ENCODE results near the gene CEP112.

Gene CEP112

DNA sequence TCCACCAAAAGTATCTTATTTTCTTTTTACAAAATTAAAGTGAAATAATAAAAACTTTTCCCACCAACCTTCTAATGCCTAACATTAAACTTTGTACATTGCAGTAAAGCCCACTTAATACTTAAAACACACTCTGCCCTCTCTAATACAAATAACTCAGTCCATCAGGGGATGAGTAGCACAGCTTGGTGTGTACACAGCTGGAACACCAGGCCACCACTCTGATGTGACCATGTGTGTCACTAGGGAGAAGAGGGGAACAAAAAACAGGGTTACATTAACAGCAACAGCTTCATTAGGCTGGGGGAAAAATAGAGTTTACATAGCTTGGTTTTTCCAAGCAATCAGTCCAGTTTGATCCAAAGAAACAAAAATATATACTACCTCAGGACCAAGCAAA is 295.0 kb downstream of the CEP112 start:
- Histone ChIP-seq H3K9ac (ENCODE audit: low read length) (no peak overlapping the region), H3K4me3 (ENCODE audit: low read length) (no peak overlapping the region), H3K27me3 (ENCODE audit: control insufficient read depth, insufficient read depth, low read length) (no peaks in the 10 kb centered on the region), H3K4me1 (ENCODE audit: control insufficient read depth, low read depth, low read length) (peaks cover 5% of the 10 kb centered on the region), H3K27ac (ENCODE audit: low read length) (no peak overlapping the region), H3K36me3 (ENCODE audit: control insufficient read depth, low read depth, low read length) (no peaks in the 10 kb centered on the region), H3K9me3 (ENCODE audit: control insufficient read depth, low read depth, low read length) (no peaks in the 10 kb centered on the region)

DNA sequence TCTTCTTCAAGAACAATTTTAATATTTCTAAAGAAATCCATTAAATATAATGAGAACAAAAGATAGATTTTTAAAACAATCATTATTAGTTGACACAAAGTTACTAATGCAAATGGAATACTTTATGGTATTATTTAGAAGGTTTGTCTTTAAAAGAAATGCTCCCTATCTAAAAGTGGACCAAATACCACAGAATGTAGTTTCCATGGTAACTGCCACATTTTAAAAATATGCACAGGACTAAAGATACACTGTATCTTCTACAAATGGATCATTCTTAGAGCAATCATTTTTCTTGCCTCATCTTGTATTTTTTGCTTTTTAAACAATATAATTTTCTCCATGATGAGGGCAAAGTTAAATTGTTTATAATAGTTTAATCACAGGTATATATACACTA is 296.0 kb downstream of the CEP112 start:
- Histone ChIP-seq H3K27me3 (ENCODE audit: control insufficient read depth, insufficient read depth, low read length) (no peaks in the 10 kb centered on the region), H3K36me3 (ENCODE audit: control insufficient read depth, low read depth, low read length) (no peaks in the 10 kb centered on the region), H3K4me1 (ENCODE audit: control insufficient read depth, low read depth, low read length) (no peaks in the 10 kb centered on the region), H3K4me3 (ENCODE audit: low read length) (no peak overlapping the region), H3K9ac (ENCODE audit: low read length) (no peak overlapping the region), H3K9me3 (ENCODE audit: control insufficient read depth, low read depth, low read length) (no peaks in the 10 kb centered on the region), H3K27ac (ENCODE audit: low read length) (no peak overlapping the region)

DNA sequence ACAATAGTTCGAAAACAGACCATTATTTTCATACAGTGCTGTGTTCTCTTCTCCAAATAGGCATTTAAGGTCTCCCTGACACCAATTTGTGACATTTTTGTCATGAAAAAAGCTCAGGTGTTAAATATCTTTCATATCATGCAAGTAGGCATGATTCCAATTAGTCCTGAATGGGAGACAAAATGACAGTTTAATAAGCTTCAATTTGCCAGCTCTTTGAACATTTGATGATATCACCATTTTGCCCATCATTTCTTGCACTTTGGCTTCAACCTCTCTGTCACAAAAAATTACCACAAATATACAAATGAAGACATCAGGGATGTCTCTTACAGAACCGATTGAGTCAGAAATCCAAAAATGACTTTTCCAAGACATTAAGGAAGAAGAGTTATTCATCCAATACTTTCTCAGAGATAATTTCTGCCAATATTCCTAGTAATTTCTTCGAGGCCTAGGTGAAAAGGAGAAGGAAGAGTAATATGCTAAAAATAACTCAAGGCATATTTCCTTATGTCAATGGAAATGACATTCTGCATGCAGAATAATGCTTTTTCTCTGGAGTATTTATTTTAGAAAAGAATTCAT is 298.1 kb downstream of the CEP112 start:
- H3K4me1 ChIP-seq (ENCODE audit: control insufficient read depth, low read depth, low read length): no peaks in the 10 kb centered on the region
- no peak overlapping the region for H3K9ac ChIP-seq (ENCODE audit: low read length)
- H3K4me3 ChIP-seq (ENCODE audit: low read length): no peak overlapping the region
- no peak overlapping the region for H3K27ac ChIP-seq (ENCODE audit: low read length)
- H3K27me3 ChIP-seq (ENCODE audit: control insufficient read depth, insufficient read depth, low read length): no peaks in the 10 kb centered on the region
- no peaks in the 10 kb centered on the region for H3K36me3 ChIP-seq (ENCODE audit: control insufficient read depth, low read depth, low read length)
- no peaks in the 10 kb centered on the region for H3K9me3 ChIP-seq (ENCODE audit: control insufficient read depth, low read depth, low read length)

DNA sequence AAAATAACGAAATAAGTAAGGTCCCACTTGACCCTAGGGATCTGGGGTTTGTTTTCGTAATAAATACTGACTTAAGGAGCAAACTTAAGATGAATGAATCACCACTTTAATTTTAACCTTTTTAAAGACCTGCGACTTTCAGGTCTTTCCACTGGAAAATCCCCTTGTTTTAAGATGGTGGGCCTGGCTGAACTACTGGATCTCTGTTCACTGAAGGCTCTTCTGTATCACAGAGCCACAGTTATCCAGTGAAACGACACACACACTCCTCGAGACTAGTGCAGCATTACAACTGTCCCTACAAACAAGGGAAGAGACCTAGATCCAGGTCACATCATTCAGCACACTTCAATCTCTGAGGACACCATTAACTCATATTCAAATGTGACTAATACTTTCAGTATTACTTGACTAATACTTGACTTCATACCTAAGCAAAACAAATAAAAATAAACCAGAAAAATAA is 299.0 kb downstream of the CEP112 start:
- Histone ChIP-seq H3K4me1 (ENCODE audit: control insufficient read depth, low read depth, low read length) (no peaks in the 10 kb centered on the region), H3K27ac (ENCODE audit: low read length) (no peak overlapping the region), H3K9me3 (ENCODE audit: control insufficient read depth, low read depth, low read length) (no peaks in the 10 kb centered on the region), H3K27me3 (ENCODE audit: control insufficient read depth, insufficient read depth, low read length) (no peaks in the 10 kb centered on the region), H3K9ac (ENCODE audit: low read length) (no peak overlapping the region), H3K36me3 (ENCODE audit: control insufficient read depth, low read depth, low read length) (no peaks in the 10 kb centered on the region), H3K4me3 (ENCODE audit: low read length) (no peak overlapping the region)

DNA sequence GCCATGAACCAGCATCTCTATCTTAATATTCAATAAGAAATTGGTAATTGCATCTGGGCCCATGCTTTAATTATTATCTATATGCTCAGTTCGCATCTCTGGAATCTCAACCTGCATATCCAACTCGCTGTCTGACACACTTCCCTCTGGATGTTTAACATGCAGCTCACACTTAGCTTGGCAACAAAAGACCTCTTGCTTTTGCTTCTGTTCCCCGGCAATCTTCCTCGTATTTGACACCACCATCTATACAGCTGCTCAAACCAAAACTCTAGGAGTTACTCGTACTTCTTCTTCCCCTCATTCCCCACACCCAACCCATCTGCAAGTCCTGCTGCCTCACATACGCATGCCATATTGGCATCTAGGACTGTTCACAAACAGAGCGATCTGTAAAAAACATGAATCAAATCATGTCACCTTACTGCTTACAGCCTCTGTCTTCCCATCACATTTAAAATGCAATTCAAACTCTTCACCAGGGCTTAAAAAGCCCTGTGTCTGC is 300.6 kb downstream of the CEP112 start:
- H3K27ac ChIP-seq (ENCODE audit: low read length): no peak overlapping the region
- no peaks in the 10 kb centered on the region for H3K4me1 ChIP-seq (ENCODE audit: control insufficient read depth, low read depth, low read length)
- H3K36me3 ChIP-seq (ENCODE audit: control insufficient read depth, low read depth, low read length): no peaks in the 10 kb centered on the region
- H3K9ac ChIP-seq (ENCODE audit: low read length): no peak overlapping the region
- no peak overlapping the region for H3K4me3 ChIP-seq (ENCODE audit: low read length)
- H3K27me3 ChIP-seq (ENCODE audit: control insufficient read depth, insufficient read depth, low read length): no peaks in the 10 kb centered on the region
- H3K9me3 ChIP-seq (ENCODE audit: control insufficient read depth, low read depth, low read length): no peaks in the 10 kb centered on the region

DNA sequence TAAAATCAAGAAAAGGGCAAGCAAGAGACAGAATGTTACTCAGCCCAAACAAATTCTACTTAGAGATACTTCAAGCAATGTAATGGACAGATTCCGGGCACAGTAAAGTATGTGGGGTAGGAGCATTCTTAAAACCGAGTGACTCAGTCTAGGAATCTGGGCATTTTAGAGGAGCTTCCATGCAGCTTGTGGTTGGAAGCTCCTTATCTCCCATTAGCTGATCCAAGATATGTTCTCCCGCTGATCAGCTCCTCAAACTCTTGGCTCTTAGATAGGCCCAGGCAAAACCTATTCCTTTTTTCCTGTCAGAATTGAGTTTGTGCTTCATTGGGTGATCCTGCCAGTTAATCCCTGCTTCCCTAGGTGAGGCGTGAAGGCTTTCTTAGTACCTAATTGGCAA is 303.3 kb downstream of the CEP112 start:
- no peak overlapping the region for H3K9ac ChIP-seq (ENCODE audit: low read length)
- H3K36me3 ChIP-seq (ENCODE audit: control insufficient read depth, low read depth, low read length): no peaks in the 10 kb centered on the region
- no peaks in the 10 kb centered on the region for H3K4me1 ChIP-seq (ENCODE audit: control insufficient read depth, low read depth, low read length)
- no peak overlapping the region for H3K27ac ChIP-seq (ENCODE audit: low read length)
- H3K9me3 ChIP-seq (ENCODE audit: control insufficient read depth, low read depth, low read length): no peaks in the 10 kb centered on the region
- H3K4me3 ChIP-seq (ENCODE audit: low read length): no peak overlapping the region
- H3K27me3 ChIP-seq (ENCODE audit: control insufficient read depth, insufficient read depth, low read length): no peaks in the 10 kb centered on the region

DNA sequence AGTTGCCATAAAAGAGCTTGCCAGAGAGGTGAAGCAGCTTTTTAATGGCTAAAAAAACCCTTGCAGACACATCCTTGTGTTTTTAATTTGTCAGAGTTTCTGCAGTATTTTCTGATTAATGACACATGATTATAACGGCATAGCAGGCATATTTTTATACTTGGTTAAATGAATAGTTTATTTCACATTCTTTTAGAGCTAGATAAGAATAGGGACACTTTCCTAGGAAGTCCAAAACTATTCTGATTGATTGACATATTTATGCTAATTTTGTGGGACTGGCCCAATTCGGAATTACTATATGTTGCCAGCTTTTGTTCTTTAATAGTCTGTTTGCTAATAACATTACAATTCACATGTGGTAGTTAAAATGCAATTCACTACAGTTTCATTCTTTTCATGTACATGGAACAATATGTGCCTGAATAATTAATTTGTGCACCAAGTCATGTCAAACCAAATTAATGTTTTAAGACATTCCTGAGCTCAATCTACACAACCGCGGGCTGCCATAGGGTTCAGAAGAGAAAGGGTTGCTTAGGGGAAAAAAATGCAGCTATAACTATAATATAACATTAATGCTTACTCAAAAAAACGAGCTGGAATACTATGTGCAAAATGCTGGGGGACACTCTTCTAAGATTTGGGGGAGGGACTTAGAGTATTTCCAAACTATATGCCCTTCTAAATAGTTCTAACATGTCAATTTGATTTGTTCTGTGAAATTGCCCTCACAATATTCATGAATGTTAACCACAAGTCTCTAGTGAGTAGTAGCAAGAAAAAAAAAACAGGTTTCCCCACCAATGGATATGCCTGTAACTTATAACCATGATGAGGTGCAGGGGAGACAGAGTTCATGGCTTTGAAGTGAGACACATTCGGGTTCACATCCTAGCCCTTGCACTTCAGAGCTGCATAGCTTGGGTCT is 305.4 kb downstream of the CEP112 start:
- no peaks in the 10 kb centered on the region for H3K9me3 ChIP-seq (ENCODE audit: control insufficient read depth, low read depth, low read length)
- H3K4me3 ChIP-seq (ENCODE audit: low read length): no peak overlapping the region
- H3K36me3 ChIP-seq (ENCODE audit: control insufficient read depth, low read depth, low read length): no peaks in the 10 kb centered on the region
- no peaks in the 10 kb centered on the region for H3K4me1 ChIP-seq (ENCODE audit: control insufficient read depth, low read depth, low read length)
- H3K9ac ChIP-seq (ENCODE audit: low read length): no peak overlapping the region
- H3K27ac ChIP-seq (ENCODE audit: low read length): no peak overlapping the region
- H3K27me3 ChIP-seq (ENCODE audit: control insufficient read depth, insufficient read depth, low read length): no peaks in the 10 kb centered on the region

DNA sequence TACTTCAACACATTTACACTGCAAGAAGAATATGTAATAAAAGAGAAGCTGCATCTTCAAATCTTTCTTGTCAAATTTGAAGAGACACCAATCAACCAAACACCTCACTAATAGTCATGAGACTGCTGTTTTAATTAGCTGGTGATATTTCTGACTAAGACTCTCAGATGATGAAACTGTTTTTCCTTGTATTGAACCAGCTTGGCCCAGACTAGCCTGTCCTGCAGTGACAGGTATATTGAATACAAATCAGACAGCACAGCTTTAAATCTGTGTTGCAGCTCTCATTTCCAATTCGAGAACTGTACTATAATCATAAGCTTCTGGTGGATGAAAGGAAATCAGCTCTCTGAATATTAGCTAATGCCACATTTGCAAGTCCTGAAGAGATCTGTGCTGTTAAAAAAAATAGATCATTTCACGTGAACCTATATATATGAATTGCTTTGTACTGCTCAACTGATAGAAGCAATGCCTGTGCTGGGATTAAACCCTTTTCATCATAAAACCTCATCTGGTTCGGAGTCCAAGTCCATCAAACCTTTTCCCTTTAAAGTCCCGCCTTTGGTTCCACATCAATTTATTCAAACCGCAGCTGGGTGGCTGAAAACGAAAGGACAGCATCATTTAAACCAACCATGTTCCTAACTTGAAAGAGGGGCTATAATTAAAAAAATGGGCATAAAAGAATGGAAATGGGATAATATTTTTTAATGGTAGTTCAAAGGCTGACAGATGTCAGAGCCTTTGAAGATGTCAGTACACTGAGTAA is 306.2 kb downstream of the CEP112 start:
- H3K4me1 ChIP-seq (ENCODE audit: control insufficient read depth, low read depth, low read length): no peaks in the 10 kb centered on the region
- H3K27ac ChIP-seq (ENCODE audit: low read length): no peak overlapping the region
- no peak overlapping the region for H3K4me3 ChIP-seq (ENCODE audit: low read length)

DNA sequence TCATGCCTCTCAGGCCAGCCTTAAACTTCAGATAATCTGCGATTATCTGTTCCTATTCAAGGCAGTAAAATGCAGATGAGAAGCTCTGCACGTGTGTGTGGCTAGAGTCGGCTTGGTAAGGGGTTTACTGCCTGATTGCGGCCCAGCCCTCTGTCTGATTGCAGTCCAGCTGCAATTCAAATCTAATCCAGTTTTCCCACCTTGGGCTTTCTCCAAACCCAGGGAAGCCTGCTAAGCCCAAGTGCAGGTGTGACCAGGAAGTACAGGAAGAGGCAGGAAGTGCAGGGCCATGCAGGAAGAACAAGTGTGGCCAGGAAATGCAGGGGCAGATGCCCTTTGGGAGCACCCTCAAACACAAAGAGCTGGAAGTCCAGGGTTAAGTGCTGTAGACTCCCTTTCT is 314.9 kb downstream of the CEP112 start:
- Histone ChIP-seq H3K9me3 (ENCODE audit: control insufficient read depth, low read depth, low read length) (no peaks in the 10 kb centered on the region), H3K27me3 (ENCODE audit: control insufficient read depth, insufficient read depth, low read length) (no peaks in the 10 kb centered on the region), H3K36me3 (ENCODE audit: control insufficient read depth, low read depth, low read length) (no peaks in the 10 kb centered on the region), H3K9ac (ENCODE audit: low read length) (no peak overlapping the region), H3K4me3 (ENCODE audit: low read length) (no peak overlapping the region), H3K27ac (ENCODE audit: low read length) (no peak overlapping the region), H3K4me1 (ENCODE audit: control insufficient read depth, low read depth, low read length) (peaks cover 5% of the 10 kb centered on the region)

More for the DNA sequence above, 306.2 kb downstream of the CEP112 start:
- H3K27me3 ChIP-seq (ENCODE audit: control insufficient read depth, insufficient read depth, low read length): no peaks in the 10 kb centered on the region
- no peaks in the 10 kb centered on the region for H3K9me3 ChIP-seq (ENCODE audit: control insufficient read depth, low read depth, low read length)
- no peaks in the 10 kb centered on the region for H3K36me3 ChIP-seq (ENCODE audit: control insufficient read depth, low read depth, low read length)
- H3K9ac ChIP-seq (ENCODE audit: low read length): no peak overlapping the region

DNA sequence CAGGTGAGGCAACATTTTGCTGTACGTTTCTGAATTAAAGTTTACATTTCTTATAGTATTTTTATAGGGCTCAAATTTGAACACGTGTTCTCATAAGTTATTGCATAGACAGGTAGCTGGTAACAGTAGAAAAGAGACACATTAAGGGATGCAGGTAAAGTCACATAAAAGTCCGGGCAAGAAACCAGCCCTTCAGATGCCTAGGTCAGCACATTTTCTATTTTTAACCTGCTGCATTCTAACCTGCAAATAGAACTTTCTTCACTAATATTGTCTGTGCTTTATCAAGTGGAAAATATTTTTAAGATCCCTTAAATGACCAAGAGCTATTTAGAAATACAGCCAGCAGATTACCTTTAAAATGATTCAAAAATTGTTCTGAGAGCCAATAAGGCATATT is 323.1 kb downstream of the CEP112 start:
- H3K27ac ChIP-seq (ENCODE audit: low read length): no peak overlapping the region
- H3K9me3 ChIP-seq (ENCODE audit: control insufficient read depth, low read depth, low read length): no peaks in the 10 kb centered on the region
- H3K4me3 ChIP-seq (ENCODE audit: low read length): no peak overlapping the region
- H3K4me1 ChIP-seq (ENCODE audit: control insufficient read depth, low read depth, low read length): no peaks in the 10 kb centered on the region
- H3K36me3 ChIP-seq (ENCODE audit: control insufficient read depth, low read depth, low read length): no peaks in the 10 kb centered on the region
- no peak overlapping the region for H3K9ac ChIP-seq (ENCODE audit: low read length)
- no peaks in the 10 kb centered on the region for H3K27me3 ChIP-seq (ENCODE audit: control insufficient read depth, insufficient read depth, low read length)

DNA sequence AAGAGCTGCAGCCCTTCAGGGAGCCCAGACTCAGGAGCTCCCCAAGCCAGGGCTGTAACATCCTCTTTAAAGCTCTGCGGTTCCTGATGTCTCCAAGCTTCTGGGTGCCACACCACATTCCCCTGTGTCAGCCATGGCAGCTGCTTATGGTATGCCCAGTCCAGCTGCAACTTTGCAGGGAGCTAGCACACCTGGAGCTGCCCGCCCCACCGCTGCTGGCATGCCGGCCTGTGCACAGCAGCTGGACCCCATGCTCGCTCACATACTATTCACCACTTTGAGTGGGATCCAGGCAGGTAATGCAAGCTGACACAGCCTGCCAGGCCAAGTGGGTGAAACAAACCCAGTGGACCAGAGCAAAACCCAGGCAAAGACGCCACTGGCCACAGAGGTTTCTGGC is 324.9 kb downstream of the CEP112 start:
- H3K9ac ChIP-seq (ENCODE audit: low read length): no peak overlapping the region
- no peaks in the 10 kb centered on the region for H3K27me3 ChIP-seq (ENCODE audit: control insufficient read depth, insufficient read depth, low read length)
- no peaks in the 10 kb centered on the region for H3K9me3 ChIP-seq (ENCODE audit: control insufficient read depth, low read depth, low read length)
- no peak overlapping the region for H3K4me3 ChIP-seq (ENCODE audit: low read length)
- H3K36me3 ChIP-seq (ENCODE audit: control insufficient read depth, low read depth, low read length): no peaks in the 10 kb centered on the region
- no peak overlapping the region for H3K27ac ChIP-seq (ENCODE audit: low read length)
- H3K4me1 ChIP-seq (ENCODE audit: control insufficient read depth, low read depth, low read length): no peaks in the 10 kb centered on the region

Data from iPS-18a (cell line).